ENCODE data around the gene SNX19.
A peak's percentile ranks its signal among the peaks of the same experiment; 100 is the strongest.

SNX19 gene

GRCh38 chr11:130827451-130828377, 88.6 kb downstream of the SNX19 start:
- Histone ChIP-seq H3K4me3 (ENCODE audit: low read depth, low read length) (no peak overlapping the region), H3K9me3 (no peaks in the 10 kb centered on the region), H3K27me3 (no peaks in the 10 kb centered on the region), H3K36me3 (no peaks in the 10 kb centered on the region), H3K4me1 (peaks cover 3% of the 10 kb centered on the region; the same call in 1 of the 2 replicates)
- peak; percentile 62 for TF ChIP-seq CTCF (IDR thresholded peaks at IDR 0.05; ENCODE audit: low read depth, low read length)
- peak; percentile 75 for DNase-seq

GRCh38 chr11:130826572-130826971, 89.7 kb downstream of the SNX19 start:
- Histone ChIP-seq H3K4me1 (peaks cover 3% of the 10 kb centered on the region; the same call in 1 of the 2 replicates), H3K27me3 (no peaks in the 10 kb centered on the region), H3K36me3 (no peaks in the 10 kb centered on the region), H3K9me3 (no peaks in the 10 kb centered on the region), H3K4me3 (ENCODE audit: low read depth, low read length) (no peak overlapping the region)
- no peak for TF ChIP-seq CTCF (IDR thresholded peaks at IDR 0.05; ENCODE audit: low read depth, low read length)
- no peak for DNase-seq

- H3K27me3 ChIP-seq: no peaks in the 10 kb centered on the region
- no peak for TF ChIP-seq CTCF (IDR thresholded peaks at IDR 0.05; ENCODE audit: low read depth, low read length)
- no peak for DNase-seq
- no peaks in the 10 kb centered on the region for H3K9me3 ChIP-seq
- no peaks in the 10 kb centered on the region for H3K36me3 ChIP-seq
- H3K4me3 ChIP-seq (ENCODE audit: low read depth, low read length): no peak overlapping the region
- H3K4me1 ChIP-seq: peaks cover 3% of the 10 kb centered on the region; the same call in 1 of the 2 replicates
Observed at GRCh38 chr11:130825983-130826382, 90.3 kb downstream of the SNX19 start.

GRCh38 chr11:130825561-130825960, 90.7 kb downstream of the SNX19 start:
- no peak for DNase-seq
- Histone ChIP-seq H3K36me3 (no peaks in the 10 kb centered on the region), H3K9me3 (no peaks in the 10 kb centered on the region), H3K27me3 (no peaks in the 10 kb centered on the region), H3K4me1 (peaks cover 3% of the 10 kb centered on the region; the same call in 1 of the 2 replicates), H3K4me3 (ENCODE audit: low read depth, low read length) (no peak overlapping the region)
- TF ChIP-seq CTCF (IDR thresholded peaks at IDR 0.05; ENCODE audit: low read depth, low read length): no peak
